Brain microvascular endothelial cell (primary cell): ENCODE results near the gene KRT23.

Experiments
- DNase-seq: peaks from one replicate; pipeline ENCODE4 v3.0.0-alpha.2; 2020
- H3K27ac ChIP-seq: fragments of 250-450 bp; sonication (Bioruptor Pico); 2 replicates; pipeline ENCODE4 v1.5.1; 2020; ENCODE audit warnings: mild to moderate bottlenecking, moderate library complexity
- H3K27me3 ChIP-seq: fragments of 250-450 bp; sonication (Bioruptor Pico); replicated peaks from 2 replicates; pipeline ENCODE4 v1.5.1; 2020; ENCODE audit warnings: mild to moderate bottlenecking
- H3K36me3 ChIP-seq: fragments of 250-450 bp; sonication (Bioruptor Pico); replicated peaks from 2 replicates; pipeline ENCODE4 v1.5.1; 2020; ENCODE audit warnings: mild to moderate bottlenecking
- H3K4me3 ChIP-seq: 2 replicates; pipeline ENCODE4 v1.5.1; 2011; ENCODE audit warnings: low read depth, mild to moderate bottlenecking, control low read depth, low read length, moderate library complexity
- CTCF ChIP-seq: IDR thresholded peaks from 2 replicates; pipeline ENCODE4 v1.5.1; 2011; ENCODE audit warnings: low read depth, mild to moderate bottlenecking, moderate library complexity, low read length, control low read depth, inconsistent platforms; ENCODE audit errors: missing control alignments
- in situ Hi-C: cut with HindIII; loops from 2 replicates; pipeline ENCODE4 v1.10.0; 2017; ENCODE audit warnings: low sequenced_read_pairs, low pct_ligation_motif_present

KRT23 gene

DNA sequence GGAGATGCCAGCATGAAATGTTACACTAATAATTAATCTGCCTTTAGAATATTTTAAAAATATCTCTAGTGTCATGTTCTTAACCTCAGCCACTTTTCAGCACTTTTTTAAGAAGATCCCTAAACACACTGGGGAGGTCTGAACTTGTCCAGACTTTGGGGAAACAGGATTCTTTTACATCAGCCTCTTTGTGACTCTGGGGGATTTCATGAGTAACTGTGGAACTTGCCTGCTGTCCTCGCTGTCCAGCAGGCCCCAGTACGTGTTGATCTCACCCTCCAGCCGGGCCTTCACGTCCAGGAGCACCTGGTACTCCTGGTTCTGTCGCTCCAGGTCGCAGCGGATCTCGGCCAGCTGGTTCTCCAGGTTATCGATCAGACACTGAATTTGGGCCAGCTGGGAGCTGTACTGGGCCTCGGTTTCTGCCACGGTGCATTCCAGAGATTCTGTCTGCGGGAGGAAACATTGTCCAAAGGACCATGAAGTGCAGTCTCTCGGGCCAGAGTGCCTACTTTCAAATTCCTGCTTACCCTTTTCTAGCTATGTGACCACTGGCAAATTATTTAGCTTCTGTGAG lies 41.2 kb upstream of the KRT23 start:
- in situ Hi-C loops, result no loop called here
- no peak for TF ChIP-seq CTCF
- H3K4me3 ChIP-seq, result no peak overlapping the region

GRCh38 chr17:40975516-40975915 lies 38.1 kb upstream of the KRT23 start:
- no peak overlapping the region for H3K27ac ChIP-seq
- DNase-seq, result no peak
- H3K4me3 ChIP-seq, result no peak overlapping the region
- H3K27me3 ChIP-seq, result no peaks in the 10 kb centered on the region
- no peak for TF ChIP-seq CTCF
- in situ Hi-C loops, result no loop called here
- H3K36me3 ChIP-seq, result no peaks in the 10 kb centered on the region

More for the DNA sequence above, 41.2 kb upstream of the KRT23 start:
- no peaks in the 10 kb centered on the region for H3K27me3 ChIP-seq
- DNase-seq, result no peak
- H3K36me3 ChIP-seq, result no peaks in the 10 kb centered on the region
- no peak overlapping the region for H3K27ac ChIP-seq

DNA sequence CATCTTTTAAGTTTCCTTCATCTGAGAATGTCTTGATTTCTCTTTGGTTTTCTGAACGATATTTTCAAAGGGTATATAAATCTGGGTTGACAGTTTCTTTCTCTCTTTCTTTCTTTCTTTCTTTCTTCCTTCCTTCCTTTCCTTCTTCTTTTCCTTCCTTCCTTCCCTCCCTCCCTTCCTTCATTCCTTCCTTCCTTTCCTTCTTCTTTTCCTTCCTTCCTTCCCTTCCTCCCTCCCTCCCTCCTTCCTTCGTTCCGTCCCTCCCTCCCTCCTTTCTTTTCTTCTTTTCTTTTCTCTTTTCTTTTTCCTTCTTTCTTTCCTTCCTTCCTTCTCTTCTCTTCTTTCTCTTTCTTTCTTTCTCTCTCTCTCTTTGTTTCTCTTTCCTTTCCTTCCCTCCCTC lies 36.9 kb upstream of the KRT23 start:
- Histone ChIP-seq H3K27me3 (no peaks in the 10 kb centered on the region), H3K27ac (no peak overlapping the region), H3K36me3 (no peaks in the 10 kb centered on the region), H3K4me3 (no peak overlapping the region)
- TF ChIP-seq CTCF, result no peak
- DNase-seq, result no peak
- in situ Hi-C loops, result no loop called here

GRCh38 chr17:40967582-40967981 lies 30.1 kb upstream of the KRT23 start:
- Histone ChIP-seq H3K4me3 (no peak overlapping the region), H3K36me3 (no peaks in the 10 kb centered on the region), H3K27ac (no peak overlapping the region), H3K27me3 (no peaks in the 10 kb centered on the region)
- no peak for TF ChIP-seq CTCF
- no peak for DNase-seq
- in situ Hi-C loops, result no loop called here

GRCh38 chr17:40966848-40967247 lies 29.4 kb upstream of the KRT23 start, which contains the start of gene KRT39:
TSS of gene KRT39 (minus strand) at chr17:40966948. CDS start at chr17:40966856, 92 bp downstream.
- in situ Hi-C loops, result no loop called here
- Histone ChIP-seq H3K36me3 (no peaks in the 10 kb centered on the region), H3K27me3 (no peaks in the 10 kb centered on the region), H3K27ac (no peak within 1 kb of the TSS), H3K4me3 (no peak within 1 kb of the TSS)
- no peak for DNase-seq
- no peak for TF ChIP-seq CTCF

DNA sequence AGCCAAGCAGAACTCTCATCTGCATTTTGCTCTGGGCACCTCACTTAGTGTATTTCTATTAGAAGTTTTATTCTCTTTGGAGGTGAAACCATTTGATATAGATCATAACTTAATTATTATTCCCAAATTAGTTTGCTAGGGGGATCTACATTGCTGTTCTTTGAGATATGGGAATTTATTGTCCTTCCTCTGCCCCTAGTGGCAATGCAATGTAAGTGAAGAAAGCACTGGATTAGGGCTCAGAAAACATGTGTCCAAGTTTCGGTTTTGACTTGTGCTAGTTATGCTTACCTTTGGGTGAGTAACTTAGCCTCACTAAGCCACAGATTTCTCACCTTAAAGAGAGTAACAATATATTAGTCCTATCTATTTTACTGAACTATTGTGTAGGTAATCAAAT lies 26.4 kb upstream of the KRT23 start:
- Histone ChIP-seq H3K27ac (no peak overlapping the region), H3K36me3 (no peaks in the 10 kb centered on the region), H3K4me3 (no peak overlapping the region), H3K27me3 (no peaks in the 10 kb centered on the region)
- in situ Hi-C loops, result no loop called here
- no peak for DNase-seq
- TF ChIP-seq CTCF, result peak; percentile 66
